ENCODE results near the gene VARS2.
A peak's percentile ranks its signal among the peaks of the same experiment; 100 is the strongest.

GRCh38 chr6:30877419-30878262 is 36.4 kb upstream of the VARS2 start:
- TF ChIP-seq CTCF (conservative IDR thresholded peaks at IDR 0.05 in 1 of 2, IDR thresholded peaks at IDR 0.05 in 1 of 2; ENCODE audit: extremely low read depth in 1 of 2, insufficient read depth in 1 of 2, low read depth in 1 of 2, low read length in 2 of 2) = peak; percentile 92 to 96
- TF ChIP-seq EZH2 (IDR thresholded peaks at IDR 0.05; ENCODE audit: borderline replicate concordance, low read length) = no peak
